ENCODE results near the gene MRGPRX4. TPM values are rescaled to one million over a fixed set of nuclear protein-coding genes. Genes with fewer than 3 reads are reported as not detected.

MRGPRX4 gene
- total RNA-seq, 1 donor from 2014 or later = not detected

DNA sequence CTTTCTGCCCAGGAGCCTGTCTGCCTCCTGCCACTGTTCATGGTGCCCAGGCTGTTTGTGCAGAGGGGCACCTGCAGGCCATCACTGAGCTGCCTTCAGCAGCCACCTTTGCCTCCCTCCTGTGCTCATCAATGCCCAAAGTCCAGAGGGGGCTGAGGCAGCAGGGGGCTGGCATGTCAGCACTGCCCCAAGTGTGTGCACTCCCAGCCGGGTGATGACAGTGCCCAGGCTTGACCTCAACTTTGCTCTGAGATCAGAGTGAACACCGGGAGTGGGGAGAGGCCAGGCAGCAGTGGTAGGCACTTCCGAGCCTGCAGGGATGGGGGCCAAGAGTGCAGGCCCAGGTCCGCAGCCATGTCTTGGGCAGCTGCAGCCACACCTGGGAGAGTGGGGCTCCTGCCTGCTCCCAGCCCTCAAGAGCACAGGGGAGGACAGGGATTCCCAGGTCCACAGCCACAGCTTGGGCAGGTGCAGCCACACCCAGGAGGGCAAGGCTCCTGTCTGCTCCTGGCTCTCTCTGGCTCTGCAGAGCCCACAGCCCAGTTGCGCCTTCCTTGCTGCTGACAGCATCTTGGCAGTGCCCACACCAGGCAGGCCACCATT, 48.7 kb downstream of the MRGPRX4 start:
- H3K27ac Mint-ChIP-seq = no peak overlapping the region
- TF ChIP-seq CTCF (conservative IDR thresholded peaks at IDR 0.05) = no peak
- no peaks in the 10 kb centered on the region for H3K4me1 Mint-ChIP-seq (ENCODE audit: unreplicated experiment)
- H3K27me3 Mint-ChIP-seq = peaks cover 24% of the 10 kb centered on the region
- no peaks in the 10 kb centered on the region for H3K9me3 Mint-ChIP-seq
- H3K4me3 Mint-ChIP-seq = no peak overlapping the region
- no peak for DNase-seq (ENCODE audit: extremely low spot score, unreplicated experiment)
- no peaks in the 10 kb centered on the region for H3K36me3 Mint-ChIP-seq

DNA sequence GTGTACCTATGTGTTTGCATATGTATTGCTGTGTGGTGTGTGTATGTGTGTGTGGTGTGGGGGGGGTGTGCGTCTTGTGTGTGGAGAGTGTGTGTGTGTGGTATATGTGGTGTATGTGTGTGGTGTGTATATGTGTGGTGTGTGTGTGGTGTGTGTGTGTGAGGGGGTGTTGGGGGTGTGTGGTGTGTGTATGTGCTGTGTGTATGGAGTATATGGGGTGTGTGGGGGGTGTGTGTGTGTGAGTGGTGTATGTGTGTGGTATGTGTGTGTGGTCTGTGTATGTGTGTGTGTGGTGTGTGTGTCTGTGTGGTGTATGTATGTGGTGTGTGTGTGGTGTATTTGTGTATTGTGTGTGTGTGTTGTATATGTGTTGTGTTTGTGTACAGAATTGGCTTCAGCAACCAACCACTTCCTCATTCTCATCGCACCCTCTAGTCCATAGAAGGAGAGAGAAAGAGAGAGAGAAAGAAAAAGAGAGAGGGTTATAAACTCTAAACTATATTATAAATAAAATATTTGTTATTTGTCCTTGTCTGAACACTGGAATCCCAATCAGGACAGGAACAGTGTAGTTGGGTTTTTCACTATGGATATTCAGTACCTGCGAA, 50.3 kb downstream of the MRGPRX4 start:
- Mint-ChIP-seq H3K36me3 (no peaks in the 10 kb centered on the region), H3K4me3 (no peak overlapping the region), H3K9me3 (no peaks in the 10 kb centered on the region), H3K27me3 (peaks cover 17% of the 10 kb centered on the region), H3K4me1 (ENCODE audit: unreplicated experiment) (no peaks in the 10 kb centered on the region), H3K27ac (no peak overlapping the region)
- DNase-seq (ENCODE audit: extremely low spot score, unreplicated experiment) = no peak
- no peak for TF ChIP-seq CTCF (conservative IDR thresholded peaks at IDR 0.05)

Other genes starting within 250 kb of the MRGPRX4 start
- gene SERGEF, start 159.8 kb upstream of the MRGPRX4 start, total RNA-seq (ENCODE audit: low replicate concordance) = 26.4 and 27.1 TPM in 2 replicates
- 20.5 and 45.5 TPM in 2 replicates for gene TPH1, start 126.6 kb upstream of the MRGPRX4 start, total RNA-seq (ENCODE audit: low replicate concordance)
- 19.8 and 29.9 TPM in 2 replicates for gene SAAL1, start 66.8 kb upstream of the MRGPRX4 start, total RNA-seq (ENCODE audit: low replicate concordance)
- gene MRGPRX3, start 40.3 kb upstream of the MRGPRX4 start, total RNA-seq (ENCODE audit: low replicate concordance) = not detected in 2 replicates
- gene SAA4, start 64.0 kb downstream of the MRGPRX4 start, total RNA-seq (ENCODE audit: low replicate concordance) = not detected in 2 replicates
- gene SAA2, start 75.8 kb downstream of the MRGPRX4 start, total RNA-seq (ENCODE audit: low replicate concordance) = not detected in 2 replicates
- gene SAA1, start 93.4 kb downstream of the MRGPRX4 start, total RNA-seq (ENCODE audit: low replicate concordance) = not detected in 2 replicates
- gene HPS5, start 149.3 kb downstream of the MRGPRX4 start, total RNA-seq (ENCODE audit: low replicate concordance) = 18.1 and 18.9 TPM in 2 replicates
- 38.9 and 41.6 TPM in 2 replicates for gene GTF2H1, start 149.7 kb downstream of the MRGPRX4 start, total RNA-seq (ENCODE audit: low replicate concordance)
- 147 and 173 TPM in 2 replicates for gene LDHA, start 221.7 kb downstream of the MRGPRX4 start, total RNA-seq (ENCODE audit: low replicate concordance)
- 0.63 and 1.1 TPM in 2 replicates for gene LDHC, start 239.5 kb downstream of the MRGPRX4 start, total RNA-seq (ENCODE audit: low replicate concordance)